CD14-positive monocyte (primary cell): ENCODE data around the gene EIF2S1. TPM values are rescaled to one million over a fixed set of nuclear protein-coding genes. Genes with fewer than 3 reads are reported as not detected.

Experiments
- DNase-seq, 3 donors: peaks; one replicate each; pipeline ENCODE4 v3.0.0-alpha.2; 2011 to 2022
- H2AFZ ChIP-seq: 2 replicates; pipeline ENCODE4 v1.6.0; 2012; ENCODE audit warnings: mild to moderate bottlenecking, low read depth, low read length, inconsistent platforms; ENCODE audit not compliant: insufficient read depth, poor library complexity, severe bottlenecking
- H3K27ac ChIP-seq, 2 donors: 1 replicate in 1 of 2; 2 replicates in 1 of 2; pipeline ENCODE4 v1.5.1; 2012 to 2013; ENCODE audit warnings: low read length in 2 of 2, control low read depth in 1 of 2, inconsistent platforms in 1 of 2, low read depth in 1 of 2, mild to moderate bottlenecking in 1 of 2
- H3K27me3 ChIP-seq, 2 donors: one replicate each; pipeline versions ENCODE4 v1.6.0 to v1.6.1; 2011 to 2013; ENCODE audit warnings: low read length in 2 of 2; ENCODE audit not compliant: control insufficient read depth in 2 of 2, insufficient read depth in 2 of 2
- H3K36me3 ChIP-seq, 2 donors: replicated peaks in 1 of 2; 1 replicate in 1 of 2; 2 replicates in 1 of 2; pipeline versions ENCODE4 v1.5.1 to v1.6.1; 2012 to 2013; ENCODE audit warnings: low read length in 2 of 2, control low read depth in 1 of 2, inconsistent platforms in 1 of 2, mild to moderate bottlenecking in 1 of 2; ENCODE audit not compliant: insufficient read depth in 2 of 2, control insufficient read depth in 1 of 2
- H3K4me1 ChIP-seq, 2 donors: 1 replicate in 1 of 2; 2 replicates in 1 of 2; pipeline versions ENCODE4 v1.5.1 to v1.6.1; 2012 to 2013; ENCODE audit warnings: low read length in 2 of 2, control low read depth in 1 of 2, inconsistent platforms in 1 of 2, mild to moderate bottlenecking in 1 of 2, moderate library complexity in 1 of 2; ENCODE audit not compliant: insufficient read depth in 2 of 2, control insufficient read depth in 1 of 2
- H3K4me2 ChIP-seq: replicated peaks from 2 replicates; pipeline ENCODE3; 2012; ENCODE audit warnings: low read length, moderate library complexity, mild to moderate bottlenecking; ENCODE audit not compliant: poor library complexity, severe bottlenecking; ENCODE audit errors: extremely low read depth
- H3K4me3 ChIP-seq, 3 experiments: fragments of 200-600 bp in 1 of 3; sonication (generic) in 1 of 3; replicated peaks in 1 of 3; 1 replicate in 2 of 3; 2 replicates in 1 of 3; pipeline ENCODE4 v1.5.1; 2011 to 2013; ENCODE audit warnings: low read length in 3 of 3, mild to moderate bottlenecking in 3 of 3, control low read depth in 2 of 3, low read depth in 2 of 3, inconsistent platforms in 1 of 3, moderate library complexity in 1 of 3
- H3K79me2 ChIP-seq: 2 replicates; pipeline ENCODE4 v1.6.0; 2012; ENCODE audit warnings: mild to moderate bottlenecking, control low read depth, inconsistent platforms, low read length, moderate library complexity; ENCODE audit not compliant: insufficient read depth
- H3K9ac ChIP-seq: 2 replicates; pipeline ENCODE4 v1.6.0; 2017; ENCODE audit warnings: low read length, mild to moderate bottlenecking; ENCODE audit not compliant: insufficient read depth, poor library complexity, severe bottlenecking
- H3K9me3 ChIP-seq, 2 donors: replicated peaks in 1 of 2; 1 replicate in 1 of 2; 2 replicates in 1 of 2; pipeline versions ENCODE4 v1.5.1 to v1.6.1; 2012 to 2013; ENCODE audit warnings: low read length in 2 of 2, control low read depth in 1 of 2; ENCODE audit not compliant: control insufficient read depth in 1 of 2, insufficient read depth in 1 of 2
- H4K20me1 ChIP-seq: 2 replicates; pipeline ENCODE4 v1.6.0; 2012; ENCODE audit warnings: mild to moderate bottlenecking, low read length, control low read depth, moderate library complexity; ENCODE audit not compliant: insufficient read depth
- H3K27ac Mint-ChIP-seq, 7 donors: one replicate each; pipeline ENCODE4 v1.8.0; 2020; ENCODE audit warnings: mild to moderate bottlenecking in 7 of 7, mixed read lengths in 7 of 7, moderate library complexity in 6 of 7, inconsistent platforms in 2 of 7
- H3K27me3 Mint-ChIP-seq, 3 donors: one replicate each; pipeline ENCODE4 v1.8.0; 2021 to 2022; ENCODE audit warnings: low read depth in 3 of 3, mild to moderate bottlenecking in 3 of 3, mixed read lengths in 3 of 3, moderate library complexity in 3 of 3, inconsistent platforms in 1 of 3
- H3K36me3 Mint-ChIP-seq, 2 donors: one replicate each; pipeline ENCODE4 v1.8.0; 2020; ENCODE audit warnings: mixed read lengths in 2 of 2, inconsistent platforms in 1 of 2, mild to moderate bottlenecking in 1 of 2
- H3K4me1 Mint-ChIP-seq: one replicate; pipeline ENCODE4 v1.8.0; 2020; ENCODE audit warnings: mild to moderate bottlenecking, mixed read lengths
- H3K4me3 Mint-ChIP-seq, 2 donors: one replicate each; pipeline ENCODE4 v1.8.0; 2020; ENCODE audit warnings: mild to moderate bottlenecking in 2 of 2, mixed read lengths in 2 of 2, moderate library complexity in 1 of 2
- H3K9me3 Mint-ChIP-seq, 7 donors: one replicate each; pipeline ENCODE4 v1.8.0; 2020 to 2022; ENCODE audit warnings: mixed read lengths in 7 of 7, mild to moderate bottlenecking in 6 of 7, moderate library complexity in 6 of 7, inconsistent platforms in 2 of 7
- CTCF ChIP-seq: fragments of 200-600 bp; IDR thresholded peaks from one replicate; pipeline ENCODE4 v1.8.0; 2022; ENCODE audit warnings: antibody characterized with exemption, mild to moderate bottlenecking
- WGBS: methylation state at CpG from one replicate; pipeline ENCODE4 v1.1.5; 2013; ENCODE audit warnings: missing lambda C conversion rate; ENCODE audit not compliant: insufficient coverage; 5-methylcytosine and 5-hydroxymethylcytosine counted together
- intact Hi-C, 2 donors: fragments of 100-400 bp; cut with micrococcal nuclease; formaldehyde crosslinking; loops; one replicate each; pipeline versions ENCODE4 v1.15.0 to v1.15.1; 2023
- polyA plus RNA-seq, 3 donors: library from polyadenylated mRNA; depleted of rRNA in 1 of 3; unstranded in 2 of 3; stranded (reverse) in 1 of 3; fragments of 300-500 nt in 2 of 3; fragments of >200 nt in 1 of 3; fragmentation: Illumina TruSeq in 2 of 3; gene quantifications; 1 replicate in 2 of 3; 2 replicates in 1 of 3; pipeline ENCODE4 v1.2.3, GENCODE V29; 2012 to 2021

The EIF2S1 gene
- polyA plus RNA-seq, 3 donors: 21.9 to 111 (median 110) TPM

DNA sequence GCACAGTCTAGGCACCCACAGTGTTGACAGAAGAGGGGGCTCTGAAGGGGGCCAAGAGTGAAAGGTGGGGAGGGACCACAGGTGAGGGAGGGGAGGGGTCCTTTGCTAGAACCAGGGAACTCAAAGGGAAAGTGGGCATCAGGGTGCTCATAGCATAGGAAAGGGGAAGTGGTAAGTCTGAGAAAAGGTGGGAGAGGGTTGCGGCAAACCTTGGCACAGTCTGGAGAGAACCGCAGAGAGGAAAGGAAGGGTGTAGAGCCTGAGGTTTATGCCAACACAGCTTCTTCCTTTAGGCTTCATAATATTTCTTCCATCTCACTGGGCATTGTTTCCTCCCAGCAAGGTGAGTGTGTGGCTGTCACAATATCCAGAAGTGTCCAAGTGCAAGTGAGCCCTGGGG is 63.3 kb downstream of the EIF2S1 start:
- Mint-ChIP-seq H3K9me3 (no peaks in the 10 kb centered on the region), H3K27ac (peak overlapping the region in 1 of 7 donors; percentile 41), H3K4me3 (peak overlapping the region in 1 of 2 donors; percentile 51), H3K4me1 (peaks cover 14% of the 10 kb centered on the region), H3K36me3 (no peaks in the 10 kb centered on the region), H3K27me3 (peaks cover 18 to 47% (median 42%) of the 10 kb centered on the region in 3 donors)
- Histone ChIP-seq H3K4me3 (no peak overlapping the region), H3K9ac (no peak overlapping the region), H3K36me3 (no peaks in the 10 kb centered on the region), H2AFZ (no peak overlapping the region), H3K4me1 (peaks cover 5 to 9% of the 10 kb centered on the region in 2 donors), H3K4me2 (no peak overlapping the region), H3K27ac (no peak overlapping the region), H3K9me3 (no peaks in the 10 kb centered on the region), H4K20me1 (no peaks in the 10 kb centered on the region), H3K27me3 (peaks cover 6 to 17% of the 10 kb centered on the region in 2 donors), H3K79me2 (no peaks in the 10 kb centered on the region)
- intact Hi-C loops: loop anchor here in 1 of 2 donors (10.0 kb wide), 1 partner anchor 281 kb away; the partner anchor contains the start of gene RDH12
- WGBS: no CpG with 5 or more reads among the region's 2 CpGs
- peak in 2 of 3 donors; percentile 10 to 12 for DNase-seq
- TF ChIP-seq CTCF: no peak

- H3K27me3 ChIP-seq: peaks cover 6 to 17% of the 10 kb centered on the region in 2 donors
- H3K4me2 ChIP-seq: no peak overlapping the region
- H3K9me3 ChIP-seq: no peaks in the 10 kb centered on the region
- H3K27ac ChIP-seq: no peak overlapping the region
- Mint-ChIP-seq H3K4me3 (peak overlapping the region in 1 of 2 donors; percentile 63), H3K27ac (peak overlapping the region in 1 of 7 donors; percentile 58), H3K4me1 (peaks cover 14% of the 10 kb centered on the region), H3K36me3 (no peaks in the 10 kb centered on the region), H3K9me3 (no peaks in the 10 kb centered on the region), H3K27me3 (peaks cover 18 to 44% (median 38%) of the 10 kb centered on the region in 3 donors)
- no peak overlapping the region for H3K4me3 ChIP-seq
- no CpG with 5 or more reads among the region's 3 CpGs for WGBS
- no peak for TF ChIP-seq CTCF
- DNase-seq: no peak
- H3K4me1 ChIP-seq: peaks cover 5 to 9% of the 10 kb centered on the region in 2 donors
- no peaks in the 10 kb centered on the region for H3K36me3 ChIP-seq
- H4K20me1 ChIP-seq: no peaks in the 10 kb centered on the region
- intact Hi-C loops: loop anchor here in 1 of 2 donors (10.0 kb wide), 1 partner anchor 280 kb away; the partner anchor contains the start of gene RDH12
- H2AFZ ChIP-seq: no peak overlapping the region
- no peaks in the 10 kb centered on the region for H3K79me2 ChIP-seq
- H3K9ac ChIP-seq: no peak overlapping the region
Measured at GRCh38 chr14:67424539-67424938, 64.4 kb downstream of the EIF2S1 start.
